Naive thymus-derived CD4-positive, alpha-beta T cell (primary cell): Measurements from ENCODE around the gene SNX25. TPM values are rescaled to one million over a fixed set of nuclear protein-coding genes. Genes with fewer than 3 reads are reported as not detected.

Experiments
- ATAC-seq: fragments of 150-1000 bp; cut with Tn5 transposase; 2 replicates; pipeline ENCODE4 v1.10.0; 2021; ENCODE audit warnings: mild to moderate bottlenecking, moderate library complexity
- CTCF ChIA-PET: fragments of 350-600 bp; sonication (Branson Sonifier 250); formaldehyde crosslinking; loops from one replicate; lab custom pipeline; 2021; ENCODE audit warnings: antibody characterized with exemption; lab: Charles Lee
- POLR2A ChIA-PET: fragments of 350-600 bp; sonication (Branson Sonifier 250); formaldehyde crosslinking; loops from one replicate; lab custom pipeline; 2021; ENCODE audit warnings: antibody characterized with exemption, inconsistent platforms; lab: Charles Lee
- DNase-seq, 9 donors: peaks; one replicate each; pipeline versions ENCODE4 v3.0.0 to v3.0.0-alpha.2; 2020 to 2022; ENCODE audit warnings: mixed read lengths in 1 of 9
- H3K27ac ChIP-seq: one replicate; pipeline ENCODE4 v1.7.0; 2013; ENCODE audit warnings: mild to moderate bottlenecking, low read depth, low read length, moderate library complexity
- H3K27me3 ChIP-seq, 2 donors: one replicate each; pipeline ENCODE4 v1.7.0; 2013; ENCODE audit warnings: low read length in 2 of 2, mild to moderate bottlenecking in 2 of 2, moderate library complexity in 2 of 2; ENCODE audit not compliant: control insufficient read depth in 2 of 2, insufficient read depth in 2 of 2
- H3K36me3 ChIP-seq, 3 experiments: 1 replicate in 2 of 3; 2 replicates in 1 of 3; pipeline ENCODE4 v1.7.0; 2013; ENCODE audit warnings: low read length in 3 of 3, mild to moderate bottlenecking in 3 of 3, moderate library complexity in 1 of 3; ENCODE audit not compliant: insufficient read depth in 3 of 3, control insufficient read depth in 2 of 3
- H3K4me1 ChIP-seq, 2 donors: one replicate each; pipeline ENCODE4 v1.7.0; 2013; ENCODE audit warnings: low read length in 2 of 2, mild to moderate bottlenecking in 2 of 2, moderate library complexity in 1 of 2; ENCODE audit not compliant: control insufficient read depth in 2 of 2, insufficient read depth in 2 of 2
- H3K4me3 ChIP-seq: 2 replicates; pipeline ENCODE4 v1.7.0; 2013; ENCODE audit warnings: mild to moderate bottlenecking, low read length
- H3K9me3 ChIP-seq, 3 experiments: 1 replicate in 2 of 3; 2 replicates in 1 of 3; pipeline ENCODE4 v1.7.0; 2013; ENCODE audit warnings: low read length in 3 of 3; ENCODE audit not compliant: control insufficient read depth in 2 of 3
- H3K27ac Mint-ChIP-seq, 9 donors: one replicate each; pipeline ENCODE4 v1.8.0; 2020 to 2022; ENCODE audit warnings: mixed read lengths in 9 of 9, mild to moderate bottlenecking in 8 of 9, moderate library complexity in 5 of 9, inconsistent platforms in 2 of 9
- H3K27me3 Mint-ChIP-seq, 5 donors: one replicate each; pipeline ENCODE4 v1.8.0; 2021 to 2022; ENCODE audit warnings: mixed read lengths in 5 of 5, mild to moderate bottlenecking in 1 of 5
- H3K36me3 Mint-ChIP-seq, 5 donors: one replicate each; pipeline ENCODE4 v1.8.0; 2020 to 2022; ENCODE audit warnings: mixed read lengths in 5 of 5, mild to moderate bottlenecking in 3 of 5, inconsistent platforms in 1 of 5
- H3K4me1 Mint-ChIP-seq, 7 donors: one replicate each; pipeline ENCODE4 v1.8.0; 2020 to 2022; ENCODE audit warnings: mixed read lengths in 7 of 7, mild to moderate bottlenecking in 3 of 7, inconsistent platforms in 1 of 7
- H3K4me3 Mint-ChIP-seq, 10 donors: one replicate each; pipeline ENCODE4 v1.8.0; 2020 to 2022; ENCODE audit warnings: mild to moderate bottlenecking in 10 of 10, mixed read lengths in 10 of 10, moderate library complexity in 6 of 10, inconsistent platforms in 2 of 10
- H3K9me3 Mint-ChIP-seq, 11 donors: one replicate each; pipeline ENCODE4 v1.8.0; 2020 to 2022; ENCODE audit warnings: mixed read lengths in 11 of 11, mild to moderate bottlenecking in 4 of 11, inconsistent platforms in 1 of 11, moderate library complexity in 1 of 11
- intact Hi-C, 2 donors: fragments of 100-400 bp; cut with micrococcal nuclease; formaldehyde crosslinking; loops; one replicate each; pipeline ENCODE4 v1.15.1; 2023
- polyA plus RNA-seq, 2 donors: library from polyadenylated mRNA; unstranded; fragments of 300-500 nt; fragmentation: Illumina TruSeq; gene quantifications; one replicate each; pipeline ENCODE4 v1.2.3, GENCODE V29; 2021
- total RNA-seq, 6 experiments: library from RNA in 5 of 6; stranded (reverse) in 5 of 6; gene quantifications; 1 replicate in 5 of 6; 2 replicates in 1 of 6; pipeline ENCODE4 v1.2.3 and lab custom pipeline; 2021 to 2026

Gene SNX25
- total and polyA plus RNA-seq, 7 experiments from 2014 or later = 3.9 to 18.9 (median 9.8) TPM

GRCh38 chr4:185232370-185232769, 23.0 kb downstream of the SNX25 start:
- POLR2A ChIA-PET = interaction anchor here (1.4 kb wide), 1 partner anchor 10 kb away, joined by 3 read pairs; no protein-coding TSS in a partner anchor
- H3K4me1 ChIP-seq = no peaks in the 10 kb centered on the region
- no peaks in the 10 kb centered on the region for H3K9me3 Mint-ChIP-seq
- intact Hi-C loops = no loop called here
- CTCF ChIA-PET = no interaction called here
- peaks cover 0 to 17% (median 2%) of the 10 kb centered on the region in 7 donors for H3K4me1 Mint-ChIP-seq
- peaks cover 0 to 13% (median 11%) of the 10 kb centered on the region in 5 donors for H3K36me3 Mint-ChIP-seq
- H3K27me3 Mint-ChIP-seq = no peaks in the 10 kb centered on the region
- H3K27me3 ChIP-seq = no peaks in the 10 kb centered on the region
- H3K4me3 ChIP-seq = no peak overlapping the region
- DNase-seq (no peak), ATAC-seq (no peak)
- no peaks in the 10 kb centered on the region for H3K9me3 ChIP-seq
- no peak overlapping the region for H3K4me3 Mint-ChIP-seq
- no peak overlapping the region for H3K27ac ChIP-seq
- H3K27ac Mint-ChIP-seq = no peak overlapping the region
- H3K36me3 ChIP-seq = no peaks in the 10 kb centered on the region

DNA sequence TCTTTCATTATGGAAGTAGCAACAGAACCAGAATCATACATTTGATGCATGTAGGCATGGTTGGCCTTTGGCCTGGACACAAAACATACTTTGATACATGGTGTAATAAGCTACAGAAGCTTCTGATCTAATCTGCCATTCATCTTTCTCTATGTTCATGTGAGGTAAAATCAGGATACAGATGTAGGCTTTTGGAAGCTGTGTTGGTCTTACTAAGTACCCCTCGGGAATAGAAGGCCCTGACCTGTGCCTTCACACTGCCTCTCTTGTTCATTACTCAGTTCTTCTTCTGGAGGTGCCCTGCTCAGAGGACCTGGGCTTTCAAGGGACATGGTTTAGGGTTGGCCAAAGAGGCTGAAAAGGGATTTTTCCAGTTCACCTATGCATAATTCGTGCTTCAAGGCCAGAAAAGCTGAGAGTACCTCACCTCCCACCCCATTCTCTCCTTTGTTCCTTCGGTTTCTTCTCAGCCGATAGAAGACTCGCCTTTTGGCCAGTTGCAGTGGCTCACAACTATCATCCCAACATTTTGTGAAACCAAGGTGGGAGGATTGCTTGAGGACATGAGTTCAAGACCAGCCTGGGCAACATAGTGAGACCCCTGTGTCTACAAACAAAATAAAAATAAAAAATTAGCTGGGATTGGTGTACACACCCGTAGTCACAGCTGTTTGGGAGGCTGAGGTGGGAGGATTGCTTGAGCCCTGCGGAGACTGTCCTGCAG, 25.9 kb downstream of the SNX25 start:
- Histone ChIP-seq H3K27ac (no peak overlapping the region), H3K4me1 (no peaks in the 10 kb centered on the region), H3K9me3 (no peaks in the 10 kb centered on the region), H3K27me3 (no peaks in the 10 kb centered on the region), H3K36me3 (no peaks in the 10 kb centered on the region), H3K4me3 (no peak overlapping the region)
- Mint-ChIP-seq H3K27me3 (no peaks in the 10 kb centered on the region), H3K4me3 (no peak overlapping the region), H3K27ac (no peak overlapping the region), H3K36me3 (peaks cover 0 to 21% (median 12%) of the 10 kb centered on the region in 5 donors), H3K4me1 (peaks cover 0 to 23% (median 2%) of the 10 kb centered on the region in 7 donors), H3K9me3 (peaks cover 0 to 9% (median 0%) of the 10 kb centered on the region in 11 donors)
- ChIA-PET CTCF (no interaction called here), POLR2A (no interaction called here)
- no peak for DNase-seq
- intact Hi-C loops = no loop called here
- ATAC-seq = no peak

DNA sequence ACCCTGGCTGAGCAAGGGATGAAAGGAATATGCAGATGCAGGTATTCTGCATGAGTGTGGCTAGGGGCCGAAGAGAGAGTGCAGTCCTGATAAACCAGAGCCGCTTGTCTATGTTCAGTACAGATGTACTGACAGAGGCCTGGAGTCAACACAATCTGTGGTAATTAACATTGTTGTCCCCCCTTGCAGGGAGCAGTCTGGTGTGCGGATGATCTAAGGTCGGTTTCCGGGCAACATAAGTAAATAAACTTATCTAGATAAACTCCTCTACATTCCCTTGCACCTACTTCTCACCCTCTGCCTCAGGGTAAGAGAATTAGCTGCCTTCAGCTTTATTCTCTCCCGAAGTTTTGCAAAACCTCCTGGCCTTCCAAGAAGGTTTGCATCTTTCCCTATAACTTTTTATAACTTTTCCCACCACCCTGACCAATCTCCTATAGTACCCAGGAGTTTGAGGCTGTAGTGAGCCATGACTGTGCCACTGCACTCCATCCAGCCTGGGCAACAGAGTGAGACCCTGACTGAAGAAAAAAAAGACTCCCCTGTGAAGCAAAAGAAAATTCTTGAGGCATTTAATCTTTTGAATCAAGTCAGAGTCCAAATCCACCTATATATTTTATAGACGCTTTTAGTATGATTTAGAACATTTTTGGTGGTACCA, 26.6 kb downstream of the SNX25 start:
- ATAC-seq (no peak), DNase-seq (no peak)
- Histone ChIP-seq H3K27me3 (no peaks in the 10 kb centered on the region), H3K4me1 (no peaks in the 10 kb centered on the region), H3K27ac (no peak overlapping the region), H3K36me3 (no peaks in the 10 kb centered on the region), H3K4me3 (no peak overlapping the region), H3K9me3 (no peaks in the 10 kb centered on the region)
- Mint-ChIP-seq H3K4me3 (no peak overlapping the region), H3K9me3 (peaks cover 0 to 9% (median 0%) of the 10 kb centered on the region in 11 donors), H3K27me3 (no peaks in the 10 kb centered on the region), H3K4me1 (peaks cover 0 to 23% (median 2%) of the 10 kb centered on the region in 7 donors), H3K36me3 (peaks cover 0 to 21% (median 12%) of the 10 kb centered on the region in 5 donors), H3K27ac (no peak overlapping the region)
- ChIA-PET CTCF (no interaction called here), POLR2A (no interaction called here)
- intact Hi-C loops = no loop called here

GRCh38 chr4:185237175-185237574, 27.8 kb downstream of the SNX25 start:
- H3K4me3 Mint-ChIP-seq = no peak overlapping the region
- H3K27ac Mint-ChIP-seq = no peak overlapping the region
- Histone ChIP-seq H3K9me3 (no peaks in the 10 kb centered on the region), H3K27ac (no peak overlapping the region), H3K36me3 (no peaks in the 10 kb centered on the region), H3K27me3 (no peaks in the 10 kb centered on the region), H3K4me1 (no peaks in the 10 kb centered on the region), H3K4me3 (no peak overlapping the region)
- peaks cover 0 to 19% (median 10%) of the 10 kb centered on the region in 5 donors for H3K36me3 Mint-ChIP-seq
- peaks cover 0 to 9% (median 0%) of the 10 kb centered on the region in 11 donors for H3K9me3 Mint-ChIP-seq
- peaks cover 0 to 17% (median 0%) of the 10 kb centered on the region in 7 donors for H3K4me1 Mint-ChIP-seq
- ATAC-seq = no peak
- intact Hi-C loops = no loop called here
- H3K27me3 Mint-ChIP-seq = no peaks in the 10 kb centered on the region
- ChIA-PET CTCF (no interaction called here), POLR2A (no interaction called here)
- no peak for DNase-seq

GRCh38 chr4:185238215-185238681, 28.9 kb downstream of the SNX25 start:
- H3K36me3 ChIP-seq = no peaks in the 10 kb centered on the region
- no peak overlapping the region for H3K27ac ChIP-seq
- ChIA-PET POLR2A (no interaction called here), CTCF (no interaction called here)
- H3K4me3 ChIP-seq = no peak overlapping the region
- no peak overlapping the region for H3K27ac Mint-ChIP-seq
- peaks cover 0 to 16% (median 6%) of the 10 kb centered on the region in 5 donors for H3K36me3 Mint-ChIP-seq
- intact Hi-C loops = no loop called here
- H3K27me3 ChIP-seq = no peaks in the 10 kb centered on the region
- no peak overlapping the region for H3K4me3 Mint-ChIP-seq
- peaks cover 0 to 9% (median 0%) of the 10 kb centered on the region in 11 donors for H3K9me3 Mint-ChIP-seq
- H3K27me3 Mint-ChIP-seq = no peaks in the 10 kb centered on the region
- no peaks in the 10 kb centered on the region for H3K4me1 ChIP-seq
- no peak for DNase-seq
- ATAC-seq = no peak
- H3K9me3 ChIP-seq = no peaks in the 10 kb centered on the region
- H3K4me1 Mint-ChIP-seq = peaks cover 0 to 10% (median 0%) of the 10 kb centered on the region in 7 donors

DNA sequence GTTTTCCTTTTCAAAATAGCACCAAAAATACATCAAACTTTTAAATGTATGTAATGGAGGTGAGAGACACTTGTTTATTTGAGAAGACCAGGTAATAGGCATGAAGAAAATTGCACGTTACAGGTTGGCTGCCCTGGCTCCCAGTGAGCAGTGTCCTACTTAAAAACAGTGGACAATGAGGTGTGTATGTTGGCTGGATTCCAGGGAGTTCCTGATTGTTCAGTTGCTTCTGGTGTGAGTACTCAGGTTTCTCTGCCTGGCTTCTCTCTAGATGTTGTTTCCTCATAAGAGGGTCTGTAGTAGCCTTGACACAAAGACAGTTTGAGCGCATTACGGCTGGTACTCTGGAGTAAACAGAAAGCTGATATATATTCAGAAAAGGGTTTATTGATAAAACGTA, 29.4 kb downstream of the SNX25 start:
- no peak for DNase-seq
- Mint-ChIP-seq H3K27me3 (no peaks in the 10 kb centered on the region), H3K4me3 (no peak overlapping the region), H3K27ac (no peak overlapping the region), H3K36me3 (peaks cover 0 to 16% (median 10%) of the 10 kb centered on the region in 5 donors), H3K9me3 (peaks cover 0 to 9% (median 0%) of the 10 kb centered on the region in 11 donors), H3K4me1 (peaks cover 0 to 14% (median 4%) of the 10 kb centered on the region in 7 donors)
- intact Hi-C loops = no loop called here
- H3K4me3 ChIP-seq = no peak overlapping the region
- ChIA-PET POLR2A (interaction anchor here (0.6 kb wide), 1 partner anchor 17 kb away, joined by 4 read pairs; no protein-coding TSS in a partner anchor), CTCF (no interaction called here)
- H3K9me3 ChIP-seq = no peaks in the 10 kb centered on the region
- no peak for ATAC-seq
- no peaks in the 10 kb centered on the region for H3K36me3 ChIP-seq
- no peak overlapping the region for H3K27ac ChIP-seq
- no peaks in the 10 kb centered on the region for H3K27me3 ChIP-seq
- no peaks in the 10 kb centered on the region for H3K4me1 ChIP-seq
